GM18951 (cell line): Measurements from ENCODE around the gene KAZN.

Source experiments
- POLR2A ChIP-seq: IDR thresholded peaks from 4 replicates; pipeline ENCODE4 v1.6.1; 2011; ENCODE audit warnings: mild to moderate bottlenecking; ENCODE audit not compliant: insufficient read length, insufficient read depth; ENCODE audit errors: extremely low read depth
- in situ Hi-C: fragments of 300-500 bp; cut with MboI; formaldehyde crosslinking; loops from one replicate; pipeline ENCODE4 v1.12.0; 2022; ENCODE audit warnings: low sequenced_read_pairs, mixed read lengths, inconsistent platforms; ENCODE audit not compliant: unreplicated experiment

The KAZN gene

DNA sequence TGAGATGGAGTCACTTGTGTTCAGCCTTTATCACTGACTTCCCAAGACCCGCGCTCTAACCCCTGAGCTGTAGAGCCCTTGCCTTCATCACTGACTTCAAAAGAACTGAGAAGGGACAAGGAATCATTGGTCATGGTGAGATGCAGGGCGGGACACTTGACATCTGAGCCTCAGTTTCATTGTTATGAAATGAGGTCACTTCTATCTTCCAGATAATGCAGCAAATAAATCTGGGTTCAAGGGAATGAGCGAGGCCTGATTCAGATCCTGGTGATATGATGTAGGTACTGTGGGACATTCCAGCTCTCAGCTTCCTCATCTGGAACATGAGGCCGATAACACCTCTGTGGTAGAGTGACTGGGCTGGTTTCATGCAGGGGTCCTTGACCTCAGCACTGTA, 13.8 kb downstream of the KAZN start:
- no peak for TF ChIP-seq POLR2A
- in situ Hi-C loops = no loop called here

DNA sequence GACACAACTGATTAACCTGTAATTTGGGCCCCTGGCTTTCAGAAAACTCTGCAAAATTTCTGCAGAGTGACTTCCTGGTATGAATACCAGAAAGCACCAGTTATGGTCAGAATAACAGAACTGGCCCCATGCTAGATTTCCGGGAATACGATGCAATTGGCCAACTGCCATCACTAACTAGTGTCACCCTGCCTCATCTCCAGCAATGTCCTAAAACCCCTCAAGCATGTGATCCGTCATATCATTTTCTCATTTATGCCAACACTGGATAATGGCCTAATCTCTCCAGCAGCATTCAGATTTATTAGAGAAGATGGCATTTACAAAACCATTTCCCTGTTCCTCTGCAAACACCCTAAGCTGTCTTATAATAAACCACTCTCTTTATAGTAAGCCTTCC, 15.4 kb downstream of the KAZN start:
- TF ChIP-seq POLR2A = no peak
- in situ Hi-C loops = no loop called here

DNA sequence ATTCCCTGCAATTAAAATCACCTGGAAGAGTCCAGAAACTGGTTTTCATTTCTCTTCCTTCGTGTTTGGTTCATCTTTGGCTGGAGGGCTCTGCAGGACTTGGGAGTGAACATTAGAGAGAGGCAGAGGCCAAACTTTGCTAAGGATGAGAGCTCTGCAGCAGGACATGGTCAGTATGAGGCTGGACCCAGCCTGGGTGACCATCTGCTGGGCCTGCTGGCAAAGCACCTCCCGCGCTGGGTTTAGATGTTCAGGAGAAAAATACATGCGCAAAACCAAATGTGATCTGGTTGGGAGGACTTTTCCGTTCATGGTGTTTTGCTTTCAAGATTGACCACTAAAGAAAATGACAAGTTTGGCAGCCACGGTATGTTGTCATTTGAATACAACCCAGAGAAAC, 15.9 kb downstream of the KAZN start:
- in situ Hi-C loops = no loop called here
- no peak for TF ChIP-seq POLR2A

DNA sequence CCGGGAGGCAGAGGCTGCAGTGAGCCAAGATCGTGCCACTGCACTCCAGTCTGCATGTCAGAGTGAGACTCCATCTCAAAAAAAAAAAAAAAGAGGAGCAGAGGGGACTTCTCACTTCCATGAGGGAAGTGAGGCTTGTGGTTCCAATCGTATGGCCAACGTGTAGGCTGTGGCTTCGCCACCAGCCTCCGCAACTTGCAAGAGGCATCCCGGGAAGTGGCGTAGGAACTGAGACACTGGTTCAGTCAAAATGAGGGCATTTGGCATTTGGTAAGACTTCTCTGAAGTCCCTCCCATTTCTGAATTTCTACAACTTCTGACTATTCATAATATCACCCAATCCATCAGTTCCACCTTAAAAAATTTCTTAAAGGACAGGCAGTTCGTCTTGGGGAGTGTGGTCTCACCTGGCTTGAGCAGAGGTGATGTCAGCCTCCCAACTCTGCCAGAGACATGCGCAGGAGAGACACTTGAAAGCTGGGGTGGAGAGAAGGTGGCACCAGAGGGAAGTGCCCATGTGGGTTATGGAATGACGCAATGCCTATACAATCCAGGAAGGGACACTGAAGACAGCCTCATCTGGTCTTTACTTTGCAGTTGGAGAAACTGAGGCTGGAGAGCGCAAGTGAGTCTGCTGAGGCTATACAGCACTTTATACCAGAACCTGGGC, 17.2 kb downstream of the KAZN start:
- TF ChIP-seq POLR2A = no peak
- in situ Hi-C loops = no loop called here

DNA sequence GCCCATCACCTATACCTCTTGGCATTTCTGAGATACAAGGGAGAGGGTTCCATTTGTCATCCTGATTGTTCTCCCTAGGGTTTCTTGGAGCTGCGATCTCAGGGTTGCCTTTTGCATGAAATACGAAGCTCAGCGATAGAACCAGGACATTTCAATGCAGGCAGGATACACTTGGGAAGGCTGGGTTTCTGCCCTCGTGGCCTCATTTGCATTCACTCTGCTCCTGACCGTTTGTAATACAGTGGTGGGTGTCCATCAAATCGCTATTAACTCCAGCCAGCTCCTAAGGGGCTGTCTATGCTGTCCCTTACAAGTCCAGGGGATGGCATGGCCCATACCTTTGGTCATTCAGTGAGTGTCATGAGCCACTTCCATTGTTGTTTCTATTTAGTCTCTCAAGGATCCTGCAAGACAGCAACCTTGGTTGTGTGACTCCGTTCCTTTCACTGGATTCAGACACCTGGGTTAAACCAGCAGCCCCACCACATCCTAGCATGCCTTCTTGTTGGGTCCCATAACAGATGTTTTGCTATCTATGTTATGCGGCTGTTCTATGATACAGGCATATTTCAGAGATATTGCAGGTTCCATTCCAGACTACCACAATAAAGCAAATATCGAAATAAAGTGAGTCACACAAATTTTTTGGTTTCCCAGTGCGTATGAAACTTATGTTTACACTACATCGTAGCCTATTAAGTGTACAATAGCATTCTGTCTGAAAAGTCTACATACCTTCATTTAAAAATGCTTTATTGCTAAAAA, 18.3 kb downstream of the KAZN start:
- in situ Hi-C loops = no loop called here
- no peak for TF ChIP-seq POLR2A

DNA sequence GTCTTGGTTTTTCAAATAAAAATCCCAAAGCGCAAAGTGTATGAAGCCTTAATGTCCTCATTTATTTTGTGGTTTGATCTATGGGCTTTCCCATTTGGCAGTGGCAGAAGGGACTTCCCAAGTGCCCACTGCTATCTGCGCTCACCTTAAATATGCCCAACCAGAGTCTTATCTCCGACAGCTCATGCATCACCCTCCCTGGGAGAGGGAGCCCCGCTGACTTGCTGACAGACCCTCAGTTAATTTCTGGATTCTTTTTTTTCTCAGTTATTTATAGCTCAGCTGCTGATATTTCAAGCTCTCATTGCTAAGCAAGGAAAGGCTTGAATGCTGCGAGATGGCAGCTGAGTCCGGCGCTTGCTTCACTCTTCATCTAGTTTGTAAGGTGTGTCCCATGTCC, 19.3 kb downstream of the KAZN start:
- TF ChIP-seq POLR2A = no peak
- in situ Hi-C loops = no loop called here

DNA sequence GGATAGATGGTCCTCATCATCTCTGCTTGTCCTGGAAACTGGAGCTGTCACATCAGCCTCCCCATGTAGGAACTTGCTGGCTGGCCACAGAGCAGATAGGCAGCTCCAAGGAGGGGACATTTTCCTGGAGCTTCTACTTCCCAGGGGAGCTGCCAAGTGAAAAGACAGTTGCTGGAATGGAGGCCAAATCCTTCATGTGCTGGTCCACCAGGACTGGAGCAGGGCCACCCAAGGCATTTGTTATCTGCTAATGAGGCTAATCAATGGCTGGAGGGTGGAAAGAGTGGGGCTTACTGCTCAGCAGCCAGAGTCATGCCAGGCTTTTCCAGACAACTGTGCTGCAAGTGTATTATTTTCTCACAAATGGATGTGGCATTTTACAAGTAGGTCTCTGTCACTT, 22.5 kb downstream of the KAZN start:
- TF ChIP-seq POLR2A = no peak
- in situ Hi-C loops = no loop called here

DNA sequence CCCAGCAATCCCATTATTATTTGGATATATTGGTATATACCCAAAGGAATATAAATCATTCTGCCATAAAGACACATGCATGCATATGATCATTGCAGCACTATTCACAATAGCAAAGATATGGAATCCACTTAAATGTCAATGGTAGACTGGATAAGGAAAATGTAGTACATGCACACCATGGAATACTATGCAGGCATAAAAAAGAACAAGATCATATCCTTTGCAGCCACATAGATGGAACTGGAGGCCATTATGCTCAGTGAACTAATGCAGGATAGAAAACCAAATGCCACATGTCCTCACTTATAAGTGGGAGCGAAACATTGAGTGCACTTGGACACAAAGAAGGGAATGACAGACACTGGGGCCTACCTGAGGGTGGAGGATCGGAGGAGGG, 24.6 kb downstream of the KAZN start:
- no peak for TF ChIP-seq POLR2A
- in situ Hi-C loops = no loop called here

DNA sequence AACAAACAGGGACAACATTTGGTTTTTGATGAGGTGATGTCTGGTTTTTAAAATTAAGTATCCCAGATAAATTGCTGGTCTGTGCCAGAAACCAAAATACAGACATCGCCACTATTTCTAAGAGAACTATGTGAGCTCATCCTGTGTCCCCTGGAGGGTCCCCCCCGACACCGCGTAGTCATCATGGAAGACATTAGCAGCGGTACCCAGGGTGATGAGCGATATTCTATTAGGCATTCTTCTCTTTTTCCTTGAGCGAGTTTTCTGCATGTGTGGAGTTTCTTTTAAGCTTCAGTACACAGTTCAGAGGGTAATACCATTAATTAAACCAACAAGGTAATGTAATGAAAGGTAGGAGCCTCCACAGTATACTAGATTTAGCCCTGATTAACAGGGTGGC, 26.5 kb downstream of the KAZN start:
- TF ChIP-seq POLR2A = no peak
- in situ Hi-C loops = no loop called here

DNA sequence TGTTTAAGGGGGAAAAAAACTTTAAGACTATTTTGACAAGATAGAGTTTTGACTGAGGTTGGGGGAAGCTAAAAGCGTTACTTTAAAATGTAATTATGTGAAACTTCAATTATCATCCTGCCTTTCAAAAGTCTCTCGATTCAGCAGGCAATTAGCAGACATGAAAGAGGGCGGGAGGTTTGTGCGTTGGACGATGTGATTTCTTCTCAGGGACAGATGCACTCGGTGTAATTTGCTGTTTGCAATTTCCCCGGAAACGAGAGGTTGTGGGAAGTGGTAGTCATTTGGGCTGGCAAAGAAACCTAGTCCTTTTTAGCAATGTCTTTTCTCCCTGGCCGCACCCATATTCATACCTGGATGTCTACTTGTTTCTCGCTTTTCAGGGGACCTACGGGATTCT, 27.1 kb downstream of the KAZN start:
- in situ Hi-C loops = no loop called here
- no peak for TF ChIP-seq POLR2A

DNA sequence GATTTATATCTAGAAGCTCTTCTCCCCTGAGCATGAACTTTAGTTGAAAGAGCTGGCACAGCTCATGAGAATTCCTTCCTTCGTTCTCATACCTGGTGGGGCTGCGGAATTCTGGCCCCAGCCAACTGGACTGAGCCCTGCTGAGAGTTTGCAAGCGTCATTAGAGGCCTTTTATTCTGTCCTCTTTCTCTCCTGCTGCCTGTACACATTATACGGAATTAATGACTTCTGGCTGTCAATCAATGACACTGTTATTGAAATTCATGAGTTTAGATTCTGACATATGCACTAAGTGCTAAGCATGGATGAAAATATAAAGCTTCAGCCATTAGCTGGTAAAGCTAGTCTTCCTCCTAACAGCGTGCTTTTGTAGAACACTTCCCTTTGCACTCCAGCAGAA, 27.5 kb downstream of the KAZN start:
- in situ Hi-C loops = no loop called here
- TF ChIP-seq POLR2A = no peak

DNA sequence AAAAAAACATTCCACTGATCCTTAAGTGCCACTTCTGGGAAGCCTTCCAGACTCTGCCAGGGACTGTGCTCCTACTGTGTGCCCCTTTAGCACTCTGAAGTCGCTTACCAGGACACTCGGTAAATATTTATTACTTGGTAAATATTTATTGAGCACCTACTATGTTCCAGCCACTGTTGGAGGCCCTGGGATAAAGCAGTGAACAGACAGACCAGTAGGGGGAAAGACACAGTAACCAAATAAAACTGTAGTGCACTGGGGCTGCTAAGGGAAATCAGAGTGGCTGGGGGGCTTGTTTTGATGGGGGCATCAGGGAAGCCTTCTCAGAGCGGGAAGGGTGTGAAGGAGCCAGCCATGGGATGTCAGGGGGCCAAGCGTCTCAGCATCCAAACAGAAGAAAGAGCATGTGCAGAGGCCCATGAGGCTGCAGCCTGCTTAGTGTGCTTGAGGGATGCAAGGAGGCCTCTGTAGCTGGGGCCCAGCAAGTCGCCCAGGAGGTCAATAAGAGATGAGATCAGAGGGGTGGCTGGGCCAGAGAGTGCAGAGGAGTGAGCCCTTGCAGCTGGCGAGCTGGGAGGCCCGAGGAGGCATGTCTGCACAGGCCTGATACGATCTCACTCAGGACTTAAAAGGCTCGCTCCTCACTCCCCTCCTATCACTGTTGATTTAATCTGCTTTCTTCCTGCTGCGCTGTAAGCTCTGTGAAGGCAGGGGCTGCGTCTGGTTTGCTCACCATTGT, 28.6 kb downstream of the KAZN start:
- in situ Hi-C loops = no loop called here
- no peak for TF ChIP-seq POLR2A

DNA sequence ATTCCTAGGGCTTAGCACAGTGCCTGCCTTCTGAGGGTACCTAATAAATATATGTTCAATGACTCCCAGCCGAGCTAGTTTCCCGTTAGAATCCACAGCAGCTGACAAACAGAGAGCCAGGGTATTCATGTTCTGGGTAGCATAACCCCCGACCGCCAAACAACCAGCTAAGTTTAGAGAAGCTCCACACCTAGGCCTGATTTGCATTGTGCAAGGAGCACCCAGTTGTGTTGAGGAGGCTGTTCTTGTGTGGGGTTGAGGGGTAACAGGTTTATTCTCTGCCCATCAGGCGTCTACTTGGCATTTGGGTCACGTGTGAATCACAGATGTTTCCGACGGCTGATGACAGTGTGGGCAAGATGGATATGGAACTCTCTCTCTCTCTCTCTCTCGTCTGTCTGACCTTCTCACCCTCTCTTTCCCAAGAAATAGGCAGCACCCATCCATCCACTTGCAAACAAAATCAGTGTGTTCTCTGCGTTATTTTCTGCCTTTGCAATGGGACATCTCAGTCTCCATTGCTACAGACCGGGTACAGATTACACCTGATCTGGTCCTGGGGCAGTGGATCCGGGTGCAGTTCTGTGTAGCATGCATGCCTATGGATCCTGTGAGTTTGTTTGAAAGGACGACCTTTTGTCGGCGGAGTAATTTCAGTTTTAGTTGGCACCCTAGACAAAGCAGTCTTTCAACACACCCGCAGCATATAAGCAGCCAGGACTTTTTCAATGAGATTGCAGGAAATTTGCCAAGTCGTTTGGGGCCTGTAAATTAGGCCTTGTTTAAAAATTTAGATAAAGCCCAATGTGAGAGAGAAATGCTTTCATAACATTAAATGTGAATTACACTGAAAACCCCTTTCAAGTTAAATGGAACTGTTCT, 29.4 kb downstream of the KAZN start:
- in situ Hi-C loops = no loop called here
- TF ChIP-seq POLR2A = no peak
